IMR-90 (cell line): ENCODE measurements around the gene KCNJ16. TPM values are rescaled to one million over a fixed set of nuclear protein-coding genes. Genes with fewer than 3 reads are reported as not detected.

Source experiments
- ATAC-seq: fragments of 200-7000 bp; cut with Tn5 transposase; 2 replicates; pipeline ENCODE4 v1.9.1; 2020; ENCODE audit warnings: low read depth, mild to moderate bottlenecking, moderate library complexity
- BruUV-seq: library from RNA; stranded (reverse); fragments of 400-500 nt; replicated peaks from 2 replicates; lab custom pipeline; 2021; lab: Mats Ljungman, UMichigan
- CTCF ChIA-PET: fragments of 300-600 bp; formaldehyde crosslinking; extraction: SDS; loops from one replicate; lab custom pipeline; 2021; ENCODE audit warnings: antibody characterized with exemption; lab: Yijun Ruan, JAX
- POLR2A ChIA-PET: fragments of 300-600 bp; sonication (Branson Sonifier 250); formaldehyde crosslinking; loops from one replicate; lab custom pipeline; 2022; ENCODE audit warnings: antibody characterized with exemption; ENCODE audit not compliant: unreplicated experiment; lab: Charles Lee
- DNase-seq: peaks from one replicate; pipeline ENCODE4 v3.0.0; 2013
- H2AFZ ChIP-seq: replicated peaks from 2 replicates; pipeline ENCODE3; 2013; ENCODE audit warnings: low read length, mild to moderate bottlenecking; ENCODE audit not compliant: poor library complexity
- H2AK5ac ChIP-seq: 2 replicates; pipeline ENCODE4 v1.6.1; 2013; ENCODE audit warnings: low read depth, low read length, inconsistent platforms
- H2AK9ac ChIP-seq: replicated peaks from 2 replicates; pipeline ENCODE3; 2013; ENCODE audit warnings: mild to moderate bottlenecking, low read depth, low read length, moderate library complexity; ENCODE audit not compliant: poor library complexity
- H2BK120ac ChIP-seq: 2 replicates; pipeline ENCODE4 v1.6.1; 2013; ENCODE audit warnings: low read depth, low read length, inconsistent platforms
- H2BK15ac ChIP-seq: 3 replicates; pipeline ENCODE4 v1.6.1; 2013; ENCODE audit warnings: low read depth, low read length, inconsistent platforms
- H2BK20ac ChIP-seq: 2 replicates; pipeline ENCODE4 v1.6.1; 2013; ENCODE audit warnings: low read depth, mild to moderate bottlenecking, inconsistent platforms, low read length, moderate library complexity
- H2BK5ac ChIP-seq: 2 replicates; pipeline ENCODE4 v1.6.1; 2013; ENCODE audit warnings: mild to moderate bottlenecking, low read depth, low read length, inconsistent platforms; ENCODE audit not compliant: poor library complexity, severe bottlenecking
- H3K14ac ChIP-seq: replicated peaks from 2 replicates; pipeline ENCODE4 v1.6.1; 2013; ENCODE audit warnings: low read depth, low read length, inconsistent platforms
- H3K18ac ChIP-seq: 2 replicates; pipeline ENCODE4 v1.6.1; 2013; ENCODE audit warnings: low read depth, low read length, control low read depth
- H3K23ac ChIP-seq: 2 replicates; pipeline ENCODE4 v1.6.1; 2013; ENCODE audit warnings: low read depth, low read length, inconsistent platforms
- H3K27ac ChIP-seq: 2 replicates; pipeline ENCODE4 v1.5.1; 2013; ENCODE audit warnings: mild to moderate bottlenecking, control low read depth, low read length; ENCODE audit not compliant: insufficient read depth
- H3K27me3 ChIP-seq: 2 replicates; pipeline ENCODE4 v1.6.1; 2013; ENCODE audit warnings: low read length; ENCODE audit not compliant: control insufficient read depth, insufficient read depth
- H3K36me3 ChIP-seq: 2 replicates; pipeline ENCODE4 v1.6.1; 2013; ENCODE audit warnings: low read length, mixed read lengths; ENCODE audit not compliant: control insufficient read depth, insufficient read depth
- H3K4ac ChIP-seq: 2 replicates; pipeline ENCODE4 v1.6.1; 2013; ENCODE audit warnings: low read depth, low read length, inconsistent platforms
- H3K4me1 ChIP-seq: 2 replicates; pipeline ENCODE4 v1.6.1; 2013; ENCODE audit warnings: low read length, mixed read lengths; ENCODE audit not compliant: control insufficient read depth, insufficient read depth
- H3K4me2 ChIP-seq: 2 replicates; pipeline ENCODE4 v1.6.1; 2013; ENCODE audit warnings: low read depth, mild to moderate bottlenecking, control low read depth, low read length, moderate library complexity
- H3K4me3 ChIP-seq: 2 replicates; pipeline ENCODE4 v1.5.1; 2013; ENCODE audit warnings: low read depth, mild to moderate bottlenecking, control low read depth, low read length, moderate library complexity; ENCODE audit not compliant: insufficient read depth
- H3K56ac ChIP-seq: 2 replicates; pipeline ENCODE4 v1.6.1; 2013; ENCODE audit warnings: low read length, inconsistent platforms; ENCODE audit not compliant: insufficient read depth; ENCODE audit errors: extremely low read depth
- H3K79me1 ChIP-seq, 2 experiments: 2 replicates each; pipeline ENCODE4 v1.6.1; 2013; ENCODE audit warnings: low read length in 2 of 2, inconsistent platforms in 1 of 2, low read depth in 1 of 2
- H3K9ac ChIP-seq: 2 replicates; pipeline ENCODE4 v1.6.1; 2013; ENCODE audit warnings: low read depth, low read length, control low read depth
- H3K9me1 ChIP-seq: 2 replicates; pipeline ENCODE4 v1.6.1; 2013; ENCODE audit warnings: low read length, inconsistent platforms; ENCODE audit not compliant: insufficient read depth
- H3K9me3 ChIP-seq: 2 replicates; pipeline ENCODE4 v1.6.1; 2013; ENCODE audit warnings: low read length; ENCODE audit not compliant: control insufficient read depth, insufficient read depth
- H4K20me1 ChIP-seq: 2 replicates; pipeline ENCODE4 v1.6.1; 2013; ENCODE audit warnings: low read length, inconsistent platforms; ENCODE audit not compliant: insufficient read depth
- H4K5ac ChIP-seq: 2 replicates; pipeline ENCODE4 v1.6.1; 2013; ENCODE audit warnings: mild to moderate bottlenecking, low read depth, low read length, control low read depth
- H4K8ac ChIP-seq, 2 experiments: 2 replicates each; pipeline ENCODE4 v1.6.1; 2013; ENCODE audit warnings: low read depth in 2 of 2, low read length in 2 of 2, control low read depth in 1 of 2, inconsistent platforms in 1 of 2
- H4K91ac ChIP-seq: 2 replicates; pipeline ENCODE4 v1.6.1; 2013; ENCODE audit warnings: low read depth, low read length, inconsistent platforms; ENCODE audit not compliant: insufficient read depth
- CTCF ChIP-seq: conservative IDR thresholded peaks from 2 replicates; pipeline ENCODE4 v1.5.1; 2012; ENCODE audit warnings: mild to moderate bottlenecking, low read depth, low read length, improper control_type of control experiment
- FOS ChIP-seq: fragments of 150-350 bp; IDR thresholded peaks from 2 replicates; pipeline ENCODE4 v1.6.1; 2016; ENCODE audit warnings: low read depth, low read length
- MAZ ChIP-seq: IDR thresholded peaks from 2 replicates; pipeline ENCODE4 v1.6.1; 2012; ENCODE audit warnings: low read depth, mild to moderate bottlenecking, low read length, improper control_type of control experiment, moderate library complexity, borderline replicate concordance
- SMC3 ChIP-seq: fragments of 150-350 bp; IDR thresholded peaks from 2 replicates; pipeline ENCODE4 v1.6.1; 2016; ENCODE audit warnings: low read depth, mild to moderate bottlenecking, antibody characterized with exemption, low read length, moderate library complexity
- WGBS, 2 experiments: methylation state at CpG; one replicate each; pipeline versions ENCODE4 v1.1.5 to v1.1.7; 2013; ENCODE audit warnings: missing lambda C conversion rate in 2 of 2; ENCODE audit not compliant: insufficient read length in 1 of 2; ENCODE audit errors: extremely low coverage in 2 of 2; 5-methylcytosine and 5-hydroxymethylcytosine counted together
- dilution Hi-C: fragments of 300-500 bp; cut with HindIII; formaldehyde crosslinking; loops from one replicate; pipeline ENCODE4 v1.14.3; 2018; ENCODE audit warnings: low sequenced_read_pairs; ENCODE audit not compliant: unreplicated experiment
- in situ Hi-C: fragments of 300-500 bp; cut with MboI; formaldehyde crosslinking; loops from 3 replicates; pipeline ENCODE4 v1.14.3; 2019; ENCODE audit warnings: low sequenced_read_pairs, inconsistent platforms, mixed read lengths
- intact Hi-C: fragments of 100-400 bp; cut with micrococcal nuclease; formaldehyde crosslinking; loops from 2 replicates; pipeline ENCODE4 v1.10.0; 2022
- polyA plus RNA-seq, 3 experiments: library from polyadenylated mRNA; depleted of rRNA; stranded (reverse); fragments of >200 nt; gene quantifications; 2 replicates each; pipeline ENCODE4 v1.2.3, GENCODE V29; 2012; ENCODE audit warnings: low replicate concordance in 1 of 3
- total RNA-seq: library from RNA; depleted of rRNA; stranded (reverse); fragments of >200 nt; gene quantifications from 2 replicates; pipeline ENCODE4 v1.2.3, GENCODE V29; 2012

KCNJ16 gene
- total and polyA plus RNA-seq, 2 of the 4 experiments (the other 2 are of a cell fraction), result not detected

GRCh38 chr17:70136131-70136530 is 61.1 kb downstream of the KCNJ16 start:
- no peaks in the 10 kb centered on the region for H3K9me1 ChIP-seq
- no peaks in the 10 kb centered on the region for H4K20me1 ChIP-seq
- no peak overlapping the region; a peak in 1 of 4 replicates for H4K8ac ChIP-seq
- peak overlapping the region; percentile 66 for H3K18ac ChIP-seq
- peak overlapping the region; percentile 43 for H4K5ac ChIP-seq
- peak overlapping the region; percentile 46; the same call in 1 of the 2 replicates for H3K27ac ChIP-seq
- H3K4me2 ChIP-seq, result no peak overlapping the region
- H3K79me1 ChIP-seq, result no peaks in the 10 kb centered on the region
- no peak overlapping the region for H3K56ac ChIP-seq
- 0 out of 2 replicates have a peak overlapping the region, but pooled peaks have one; percentile 8 for H3K14ac ChIP-seq
- TF ChIP-seq FOS, result no peak
- no peak for TF ChIP-seq CTCF
- TF ChIP-seq MAZ, result no peak
- TF ChIP-seq SMC3, result no peak
- no peak overlapping the region for H3K9ac ChIP-seq
- no peak overlapping the region for H3K23ac ChIP-seq
- no peaks in the 10 kb centered on the region for H3K36me3 ChIP-seq
- no peak overlapping the region for H3K4ac ChIP-seq
- no peak overlapping the region for H2BK15ac ChIP-seq
- ATAC-seq (no peak), DNase-seq (no peak)
- H2AK9ac ChIP-seq, result no peak overlapping the region
- dilution Hi-C loops (no loop called here), in situ Hi-C loops (no loop called here), intact Hi-C loops (loop anchor here (5.0 kb wide), 1 partner anchor 169 kb away; no protein-coding TSS in a partner anchor)
- no peak overlapping the region for H2AFZ ChIP-seq
- WGBS, 2 experiments, result no CpG with 5 or more reads among the region's 5 CpGs
- no peaks in the 10 kb centered on the region for H3K27me3 ChIP-seq
- no peak overlapping the region for H3K4me3 ChIP-seq
- no TSS peak for BruUV-seq
- H3K9me3 ChIP-seq, result no peaks in the 10 kb centered on the region
- no peak overlapping the region for H2BK5ac ChIP-seq
- CTCF ChIA-PET, result interaction anchor here (0.6 to 0.7 kb wide), 4 partner anchors 13 to 568 kb away, joined by 3 to 6 read pairs (median 3); no protein-coding TSS in a partner anchor
- H4K91ac ChIP-seq, result no peak overlapping the region
- POLR2A ChIA-PET, result no interaction called here
- no peak overlapping the region for H2BK120ac ChIP-seq
- H2BK20ac ChIP-seq, result 0 out of 2 replicates have a peak overlapping the region, but pooled peaks have one; percentile 34
- H3K4me1 ChIP-seq, result peaks cover 14% of the 10 kb centered on the region
- 0 out of 2 replicates have a peak overlapping the region, but pooled peaks have one; percentile 30 for H2AK5ac ChIP-seq
